GOT3 (cell line): ENCODE measurements around the gene RPL6.
"Not testable (repeated sequence)": the region's sequence is repeated elsewhere in the genome, so short reads cannot be mapped to it uniquely, and the experiment has no call there.

Experiments
- DNase-seq: peaks from one replicate; lab custom pipeline; 2025; ENCODE audit warnings: mixed read lengths; lab: John Stamatoyannopoulos, UW

The RPL6 gene

GRCh38 chr12:112409064-112409905, at the start of gene RPL6:
Gene RPL6 (minus strand): TSS chr12:112409605. CDS start chr12:112408656, 949 bp downstream.
- DNase-seq, result peak; percentile 51

GRCh38 chr12:112458751-112459150, 49.3 kb upstream of the RPL6 start:
- no peak for DNase-seq

- no peak for DNase-seq
These were observed 48.9 kb upstream of the RPL6 start for GRCh38 chr12:112458330-112458729.

- DNase-seq, result not testable (repeated sequence)
These were observed 47.7 kb upstream of the RPL6 start for GRCh38 chr12:112457142-112457541.

- DNase-seq, result no peak
These were observed 46.6 kb upstream of the RPL6 start for GRCh38 chr12:112456029-112456428.

GRCh38 chr12:112450725-112451124, 41.3 kb upstream of the RPL6 start:
- no peak for DNase-seq

- not testable (repeated sequence) for DNase-seq
These were observed 38.8 kb upstream of the RPL6 start for GRCh38 chr12:112448165-112448564.

GRCh38 chr12:112447106-112447505, 37.7 kb upstream of the RPL6 start:
- no peak for DNase-seq

- DNase-seq, result no peak
These were observed 36.8 kb upstream of the RPL6 start for GRCh38 chr12:112446008-112446725.

GRCh38 chr12:112443916-112444315, 34.5 kb upstream of the RPL6 start:
- DNase-seq, result no peak

- DNase-seq, result not testable (repeated sequence)
These were observed 31.2 kb upstream of the RPL6 start for GRCh38 chr12:112440653-112441052.

GRCh38 chr12:112439769-112440168, 30.4 kb upstream of the RPL6 start:
- DNase-seq, result no peak

GRCh38 chr12:112438645-112439044, 29.2 kb upstream of the RPL6 start:
- not testable (repeated sequence) for DNase-seq

GRCh38 chr12:112433551-112433950, 24.1 kb upstream of the RPL6 start:
- no peak for DNase-seq

- DNase-seq, result no peak
These were observed 22.6 kb upstream of the RPL6 start for GRCh38 chr12:112431965-112432364.

GRCh38 chr12:112430929-112431328, 21.5 kb upstream of the RPL6 start:
- DNase-seq, result no peak

- DNase-seq, result no peak
These were observed 18.4 kb upstream of the RPL6 start for GRCh38 chr12:112427760-112428159.

GRCh38 chr12:112425582-112426382, 16.4 kb upstream of the RPL6 start:
- no peak for DNase-seq

GRCh38 chr12:112424126-112424525, 14.7 kb upstream of the RPL6 start:
- DNase-seq, result no peak

- no peak for DNase-seq
These were observed 13.1 kb upstream of the RPL6 start for GRCh38 chr12:112422531-112422930.

- DNase-seq, result no peak
These were observed 12.0 kb upstream of the RPL6 start for GRCh38 chr12:112421363-112421762.

GRCh38 chr12:112420740-112421139, 11.3 kb upstream of the RPL6 start:
- DNase-seq, result no peak
